ENCODE measurements around the gene PLEKHG4B.

The PLEKHG4B gene

DNA sequence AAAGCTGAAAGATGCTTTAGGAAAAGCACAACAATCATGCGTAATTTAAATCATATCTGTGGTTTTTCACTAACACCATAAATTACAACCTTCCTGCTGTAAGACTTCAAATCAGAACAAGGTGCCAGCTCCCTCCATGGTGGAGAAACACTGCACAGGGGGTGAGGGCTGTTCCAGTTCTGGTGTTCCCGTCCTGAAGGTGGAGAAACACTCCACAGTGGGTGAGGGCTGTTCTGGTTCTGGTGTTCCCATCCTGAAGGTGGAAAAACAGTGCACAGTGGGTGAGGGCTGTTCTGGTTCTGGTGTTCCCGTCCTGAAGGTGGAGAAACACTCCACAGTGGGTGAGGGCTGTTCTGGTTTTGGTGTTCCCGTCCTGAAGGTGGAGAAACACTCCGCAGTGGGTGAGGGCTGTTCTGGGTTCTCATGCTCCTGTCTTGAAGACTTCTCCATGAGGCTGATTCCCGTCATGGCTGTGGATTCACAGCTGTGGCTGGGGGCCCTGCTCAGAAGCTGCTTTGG, 12.9 kb downstream of the PLEKHG4B start:
- H3K4me3 ChIP-seq (replicated peaks; ENCODE audit: low read depth, low read length) = no peak overlapping the region
- TF ChIP-seq CTCF (IDR thresholded peaks at IDR 0.05; ENCODE audit: low read length, missing control alignments) = no peak
- no peak for DNase-seq (ENCODE audit: low read depth)

GRCh38 chr5:105504-106070, 13.6 kb downstream of the PLEKHG4B start:
- TF ChIP-seq CTCF (IDR thresholded peaks at IDR 0.05; ENCODE audit: low read length, missing control alignments) = no peak
- DNase-seq (ENCODE audit: low read depth) = no peak
- no peak overlapping the region for H3K4me3 ChIP-seq (replicated peaks; ENCODE audit: low read depth, low read length)

GRCh38 chr5:106587-106986, 14.6 kb downstream of the PLEKHG4B start:
- TF ChIP-seq CTCF (IDR thresholded peaks at IDR 0.05; ENCODE audit: low read length, missing control alignments) = no peak
- no peak for DNase-seq (ENCODE audit: low read depth)
- no peak overlapping the region for H3K4me3 ChIP-seq (replicated peaks; ENCODE audit: low read depth, low read length)

DNA sequence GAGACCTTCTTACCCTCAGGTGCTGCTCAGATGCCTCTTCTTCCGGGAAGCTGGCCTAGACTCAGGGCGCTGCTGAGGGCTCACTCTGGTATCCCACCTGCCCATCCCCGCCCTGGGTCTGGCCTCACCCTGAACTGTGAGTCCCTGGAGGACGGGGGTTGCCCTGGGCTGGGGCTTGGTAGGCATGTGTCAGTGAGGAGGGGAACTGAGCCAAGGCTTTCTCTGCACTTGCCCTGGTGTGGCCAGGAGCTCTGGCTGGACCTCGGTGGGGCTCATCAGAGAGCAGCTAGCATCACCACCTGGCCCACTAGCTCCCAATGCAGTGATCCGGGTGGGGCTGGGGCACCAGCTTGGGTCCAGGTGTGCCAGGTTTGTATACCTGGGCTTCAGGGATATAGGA, 15.6 kb downstream of the PLEKHG4B start:
- no peak for TF ChIP-seq CTCF (IDR thresholded peaks at IDR 0.05; ENCODE audit: low read length, missing control alignments)
- no peak overlapping the region for H3K4me3 ChIP-seq (replicated peaks; ENCODE audit: low read depth, low read length)
- DNase-seq (ENCODE audit: low read depth) = no peak

DNA sequence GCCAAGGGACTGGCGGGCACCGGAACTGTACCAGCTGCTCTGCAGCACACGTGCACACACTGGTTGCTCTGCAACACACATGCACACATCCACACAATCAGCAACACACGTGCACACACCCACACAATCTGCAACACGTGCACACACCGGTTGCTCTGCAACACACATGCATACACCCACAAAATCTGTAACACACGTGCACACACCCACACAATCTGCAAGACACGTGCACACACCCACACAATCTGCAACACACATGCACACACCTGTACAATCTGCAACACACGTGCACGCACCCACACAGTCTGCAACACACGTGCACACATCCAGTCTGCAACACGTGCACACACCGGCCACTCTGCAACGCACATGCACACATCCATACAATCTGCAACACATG, 17.9 kb downstream of the PLEKHG4B start:
- no peak for DNase-seq (ENCODE audit: low read depth)
- TF ChIP-seq CTCF (IDR thresholded peaks at IDR 0.05; ENCODE audit: low read length, missing control alignments) = no peak
- H3K4me3 ChIP-seq (replicated peaks; ENCODE audit: low read depth, low read length) = no peak overlapping the region

DNA sequence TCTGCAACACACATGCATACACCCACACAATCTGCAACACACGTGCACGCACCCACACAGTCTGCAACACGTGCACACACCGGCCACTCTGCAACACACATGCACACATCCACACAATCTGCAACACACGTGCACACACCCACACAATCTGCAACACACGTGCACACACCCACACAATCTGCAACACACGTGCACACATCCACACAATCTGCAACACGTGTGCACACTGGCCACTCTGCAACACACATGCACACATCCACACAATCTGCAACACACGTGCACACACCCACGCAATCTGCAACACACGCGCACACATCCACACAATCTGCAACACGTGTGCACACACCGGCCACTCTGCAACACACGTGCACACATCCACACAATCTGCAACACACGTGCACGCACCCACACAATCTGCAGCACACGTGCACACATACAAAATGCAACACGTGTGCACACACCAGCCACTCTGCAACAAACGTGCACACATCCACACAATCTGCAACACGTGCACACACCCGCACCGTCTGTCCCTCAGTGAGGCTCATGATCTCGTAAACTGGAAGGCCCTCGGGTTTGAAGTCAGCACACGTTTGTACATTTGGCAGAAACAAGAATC, 18.4 kb downstream of the PLEKHG4B start:
- DNase-seq (ENCODE audit: low read depth) = no peak
- no peak for TF ChIP-seq CTCF (IDR thresholded peaks at IDR 0.05; ENCODE audit: low read length, missing control alignments)
- H3K4me3 ChIP-seq (replicated peaks; ENCODE audit: low read depth, low read length) = no peak overlapping the region

GRCh38 chr5:111171-111570, 19.2 kb downstream of the PLEKHG4B start:
- no peak for TF ChIP-seq CTCF (IDR thresholded peaks at IDR 0.05; ENCODE audit: low read length, missing control alignments)
- no peak overlapping the region for H3K4me3 ChIP-seq (replicated peaks; ENCODE audit: low read depth, low read length)
- DNase-seq (ENCODE audit: low read depth) = no peak

Measured in fibroblast of pulmonary artery (primary cell).